T-helper 1 cell treated with Interleukin-12 subunit alpha and Interleukin-12 subunit beta and Interleukin-4 antibody, amounts not matched to agents 30 ng/mL and 1 ng/mL, for 36 hours (primary cell): ENCODE results near the gene POLN. TPM values are rescaled to one million over a fixed set of nuclear protein-coding genes. Genes with fewer than 3 reads are reported as not detected.

Experiments
- intact Hi-C: fragments of 100-400 bp; cut with micrococcal nuclease; formaldehyde crosslinking; loops from one replicate; pipeline ENCODE4 v1.15.1; 2024
- total RNA-seq: library from RNA; stranded (reverse); gene quantifications from 2 replicates; pipeline ENCODE4 v1.2.3, GENCODE V29; 2022

The POLN gene
- total RNA-seq, 1 donor from 2014 or later, result 9.4 TPM

DNA sequence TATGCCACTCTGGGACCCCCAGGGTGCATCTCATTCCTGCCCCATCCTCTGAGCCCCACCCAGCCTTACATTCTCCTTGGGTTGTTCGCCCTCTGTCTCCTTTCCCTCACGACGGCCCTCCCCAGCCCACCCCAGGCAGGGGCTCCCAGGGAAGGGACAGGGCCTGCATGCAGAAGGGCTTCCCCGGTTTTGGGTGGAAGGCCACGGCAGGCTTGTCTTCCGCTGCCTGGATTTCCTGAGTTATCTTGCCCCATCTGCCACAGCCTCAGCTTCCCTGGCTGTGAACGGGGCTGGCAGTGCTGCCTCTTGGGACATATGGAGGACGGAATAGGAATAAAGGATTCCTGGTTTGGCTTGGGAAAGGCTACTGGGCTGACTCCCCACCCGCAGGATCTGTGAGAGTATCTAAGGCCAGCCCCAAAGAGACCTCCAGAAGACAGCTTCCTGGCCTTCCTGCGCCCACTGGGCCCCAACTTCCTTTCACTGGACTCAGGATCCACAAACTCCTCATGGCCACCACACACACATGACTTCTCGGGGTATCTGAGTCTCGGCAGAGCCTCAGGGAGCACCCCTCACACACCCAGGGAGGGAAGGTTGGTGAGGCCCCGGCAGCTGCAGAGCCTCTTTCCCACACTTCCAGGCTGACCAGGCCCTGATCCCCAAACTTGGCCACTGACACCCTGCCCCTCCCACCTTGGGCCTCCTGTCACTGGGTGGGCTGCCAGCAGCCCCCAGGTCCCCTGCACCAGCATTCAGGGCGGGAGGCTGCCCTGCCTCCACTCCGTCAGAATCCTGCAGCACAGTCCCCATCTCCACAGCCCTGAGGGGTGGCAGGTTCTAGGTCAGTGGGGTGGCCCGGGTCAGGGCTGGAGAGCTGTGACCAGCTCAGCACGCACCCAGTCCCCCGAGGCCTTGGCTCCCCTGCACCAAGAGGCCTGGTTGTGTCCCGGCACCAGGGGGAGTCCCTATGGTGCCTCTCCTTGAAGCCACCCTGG lies 23.5 kb upstream of the POLN start:
- intact Hi-C loops, result no loop called here

DNA sequence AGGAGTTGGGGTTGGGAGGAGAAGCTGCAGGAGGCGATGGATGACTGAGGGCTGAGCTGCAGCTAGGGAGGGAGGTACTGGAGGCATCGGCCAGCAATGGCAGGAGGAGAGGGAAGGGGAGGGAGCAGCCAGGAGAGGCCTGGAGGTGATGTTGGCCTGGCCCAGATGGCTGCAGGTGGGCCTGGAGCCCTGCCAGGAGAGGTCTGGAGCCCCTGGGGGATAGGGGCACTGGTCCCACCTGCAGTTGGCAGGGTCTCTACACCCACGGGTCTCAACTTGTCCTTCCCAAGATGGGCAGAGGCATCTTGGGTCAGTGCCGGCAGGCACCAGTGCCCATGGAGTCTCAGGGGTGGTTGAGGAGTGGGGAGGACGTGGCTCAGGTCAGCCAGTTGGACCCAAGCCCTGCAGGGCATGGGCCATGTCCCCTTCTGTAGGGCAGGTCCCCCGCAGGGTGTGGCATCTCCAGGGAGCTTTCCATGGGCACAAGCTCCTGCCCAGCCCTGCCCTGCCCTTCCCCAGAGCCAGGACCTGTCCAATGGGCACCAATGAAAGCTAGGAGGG lies 22.6 kb upstream of the POLN start:
- intact Hi-C loops, result no loop called here

DNA sequence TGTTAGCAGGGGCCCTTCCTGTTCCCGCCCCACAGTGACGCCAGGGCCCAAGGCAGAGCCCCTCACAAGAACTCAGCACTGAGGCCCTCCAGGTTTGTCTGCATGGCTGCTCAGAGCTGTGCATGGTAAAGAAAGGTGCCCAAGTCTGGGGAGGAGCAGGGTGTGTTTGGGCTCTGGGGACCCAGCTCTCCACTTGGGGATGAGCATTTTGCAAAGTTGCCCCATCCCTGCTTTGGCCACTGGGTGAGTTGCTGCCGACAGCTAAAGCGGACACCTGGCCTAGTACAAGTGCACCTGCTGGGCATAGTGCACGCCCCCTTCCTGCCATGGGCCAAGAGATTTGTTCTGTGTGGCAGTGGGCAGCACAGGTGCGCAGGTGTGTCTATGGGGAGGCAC lies 22.0 kb upstream of the POLN start:
- intact Hi-C loops, result loop anchor here (2.0 kb wide), 3 partner anchors 27 to 551 kb away; partner anchors contain the start of genes NELFA and SLBP

DNA sequence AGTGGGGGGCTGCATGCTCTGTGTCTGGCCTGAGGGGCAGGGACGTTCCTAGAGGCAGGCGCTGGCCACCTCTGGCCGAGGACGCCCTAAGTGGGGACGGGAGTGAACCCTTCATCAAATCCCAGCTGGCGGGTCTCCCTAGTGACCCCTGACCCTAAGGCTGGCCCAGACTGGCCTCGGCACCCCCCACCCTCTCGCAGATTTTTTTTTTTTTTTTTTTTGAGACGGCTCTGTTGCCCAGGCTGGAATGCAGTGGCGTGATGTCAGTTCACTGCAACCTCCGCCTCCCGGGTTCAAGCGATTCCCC lies 21.0 kb upstream of the POLN start:
- intact Hi-C loops, result loop anchor here (1.0 to 2.0 kb wide), 14 partner anchors 19 to 811 kb away; partner anchors contain the start of genes CFAP99, FAM193A, GRK4 and HAUS3

DNA sequence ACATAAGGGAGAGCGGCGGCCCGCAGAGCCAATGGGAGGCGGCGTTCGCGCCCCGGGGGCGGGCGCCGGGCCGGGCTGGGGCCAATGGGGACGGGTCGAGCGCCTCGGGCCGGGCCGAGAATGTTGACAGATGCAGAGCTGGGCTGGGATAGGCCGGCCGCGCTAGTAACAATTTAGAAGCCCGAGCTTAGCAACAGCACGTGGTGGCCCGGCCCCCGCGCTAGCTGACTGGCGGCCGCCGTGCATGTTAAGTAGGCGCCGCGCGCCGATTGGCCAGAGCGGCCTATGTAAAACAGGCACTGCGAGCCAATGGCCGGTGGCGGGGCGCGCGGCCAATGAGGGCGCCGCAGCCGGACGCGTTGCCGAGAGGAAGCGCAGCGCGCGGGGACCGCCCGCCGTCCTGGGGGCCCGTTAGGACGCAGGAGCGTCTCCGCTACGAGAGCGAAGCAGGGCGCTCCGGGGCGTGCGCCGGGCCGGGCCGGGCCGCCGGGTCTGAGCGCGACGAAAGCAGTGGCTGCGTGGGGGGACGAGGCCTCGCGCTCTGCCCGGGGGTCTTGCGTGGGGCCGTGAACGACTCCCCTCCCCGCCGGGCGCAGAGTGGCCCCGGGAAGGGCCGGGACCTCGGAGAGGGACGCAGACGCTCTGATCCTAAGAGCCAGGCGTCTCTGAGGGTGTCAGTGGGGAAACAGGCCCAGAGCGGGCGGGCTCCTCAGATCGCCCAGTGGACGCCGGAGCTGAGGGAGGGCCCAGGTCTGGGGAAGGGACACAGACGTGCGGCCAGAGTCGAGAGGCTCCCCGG lies 20.4 kb upstream of the POLN start:
- intact Hi-C loops, result loop anchor here (1.0 to 2.0 kb wide), 14 partner anchors 20 to 812 kb away; partner anchors contain the start of genes CFAP99, FAM193A, GRK4 and HAUS3

DNA sequence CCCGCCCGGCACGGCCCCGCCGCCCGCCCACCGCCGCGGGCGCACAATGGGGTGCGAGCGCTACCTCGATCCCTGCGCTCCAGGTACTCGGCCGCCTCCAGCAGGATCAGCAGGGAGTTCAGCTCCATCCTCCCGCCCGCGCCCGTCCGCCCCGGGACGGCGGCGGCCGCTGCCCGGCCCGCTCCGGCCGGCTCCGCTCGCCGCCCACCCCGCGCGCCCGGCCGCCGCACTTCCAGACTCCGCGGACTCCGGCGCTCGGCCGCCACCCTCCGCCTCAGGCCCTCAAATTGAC lies 19.9 kb upstream of the POLN start, which contains the start of gene MXD4:
Gene MXD4, minus strand, starts transcription at position 257 of the 292 bp plus-strand sequence. Its CDS starts 129 bp downstream, at position 128.
- intact Hi-C loops, result loop anchor here (1.0 to 2.0 kb wide), 14 partner anchors 19 to 813 kb away; partner anchors contain the start of genes CFAP99, FAM193A, GRK4 and HAUS3

DNA sequence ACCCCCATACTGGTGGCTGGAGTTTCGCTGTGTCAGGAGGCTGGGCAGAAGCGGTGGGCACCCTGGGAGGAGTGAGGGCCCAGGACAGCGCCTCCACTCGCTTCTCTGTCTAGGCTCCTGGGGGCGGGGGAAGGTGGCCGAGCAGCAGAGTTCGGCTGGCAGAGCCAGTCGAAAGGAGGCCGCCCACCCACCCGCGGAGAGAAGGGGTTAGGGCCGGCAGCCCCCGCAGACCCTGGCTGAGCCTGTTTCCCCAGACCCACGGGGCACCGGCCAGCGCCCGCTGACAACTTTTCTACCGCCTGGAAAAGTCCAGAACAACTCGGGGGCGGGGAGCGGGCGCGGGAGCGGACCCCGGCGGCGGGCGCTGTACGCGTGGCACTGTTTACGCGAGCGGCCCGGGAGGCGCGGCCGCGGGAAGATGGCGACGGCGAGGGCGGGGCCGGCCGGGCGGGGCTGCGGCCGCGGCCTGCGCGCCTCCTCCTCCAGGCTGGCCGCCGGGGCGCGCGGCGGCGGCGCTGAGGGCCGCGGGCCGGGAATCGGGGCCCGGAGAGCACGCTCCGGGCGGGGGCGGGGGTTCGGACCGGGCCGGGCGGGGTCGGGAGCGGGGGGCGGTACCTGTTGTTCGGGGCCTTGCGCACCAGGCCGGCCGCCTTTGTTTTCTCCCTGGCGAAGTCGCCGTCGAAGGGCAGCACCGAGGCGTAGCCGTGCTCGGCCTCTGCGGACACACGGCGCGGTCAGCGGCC lies 19.4 kb upstream of the POLN start:
- intact Hi-C loops, result no loop called here

DNA sequence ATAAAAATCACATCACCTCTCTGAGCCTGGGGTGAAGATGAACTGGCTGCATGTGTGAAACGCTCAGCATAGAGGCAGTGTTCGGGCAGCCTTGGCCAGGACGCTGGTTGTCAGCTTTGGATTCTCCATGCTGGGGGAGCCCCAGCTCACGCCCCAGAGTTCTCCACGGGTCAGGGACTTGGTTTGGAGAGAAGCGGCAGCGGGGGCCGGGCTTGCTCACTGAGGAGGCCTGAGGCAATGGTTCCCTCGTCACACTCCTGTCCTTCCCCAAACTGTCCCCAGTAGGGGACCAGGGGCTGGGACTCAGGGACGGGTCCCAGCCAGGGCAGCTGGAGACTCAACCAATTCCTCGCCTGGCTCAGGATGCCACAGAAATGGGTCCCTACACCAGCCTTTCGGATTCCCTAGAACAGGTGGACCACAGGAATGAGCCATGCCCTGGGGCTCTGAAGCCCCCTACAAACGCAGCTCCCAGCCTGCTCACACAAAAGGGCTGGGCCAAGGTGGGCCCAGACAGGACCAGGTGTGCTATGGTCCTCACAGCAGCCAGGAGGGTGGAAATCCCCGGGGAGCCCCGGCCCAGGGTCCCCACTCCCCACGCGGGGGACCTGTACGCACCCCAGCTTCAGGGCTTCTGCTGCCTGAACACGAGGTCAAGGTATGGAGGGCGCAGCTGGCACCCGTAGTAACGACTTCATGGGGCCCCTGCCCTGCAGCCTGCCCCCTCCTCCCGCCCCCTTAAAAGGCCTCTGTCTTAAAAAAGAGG lies 18.6 kb upstream of the POLN start:
- intact Hi-C loops, result no loop called here

DNA sequence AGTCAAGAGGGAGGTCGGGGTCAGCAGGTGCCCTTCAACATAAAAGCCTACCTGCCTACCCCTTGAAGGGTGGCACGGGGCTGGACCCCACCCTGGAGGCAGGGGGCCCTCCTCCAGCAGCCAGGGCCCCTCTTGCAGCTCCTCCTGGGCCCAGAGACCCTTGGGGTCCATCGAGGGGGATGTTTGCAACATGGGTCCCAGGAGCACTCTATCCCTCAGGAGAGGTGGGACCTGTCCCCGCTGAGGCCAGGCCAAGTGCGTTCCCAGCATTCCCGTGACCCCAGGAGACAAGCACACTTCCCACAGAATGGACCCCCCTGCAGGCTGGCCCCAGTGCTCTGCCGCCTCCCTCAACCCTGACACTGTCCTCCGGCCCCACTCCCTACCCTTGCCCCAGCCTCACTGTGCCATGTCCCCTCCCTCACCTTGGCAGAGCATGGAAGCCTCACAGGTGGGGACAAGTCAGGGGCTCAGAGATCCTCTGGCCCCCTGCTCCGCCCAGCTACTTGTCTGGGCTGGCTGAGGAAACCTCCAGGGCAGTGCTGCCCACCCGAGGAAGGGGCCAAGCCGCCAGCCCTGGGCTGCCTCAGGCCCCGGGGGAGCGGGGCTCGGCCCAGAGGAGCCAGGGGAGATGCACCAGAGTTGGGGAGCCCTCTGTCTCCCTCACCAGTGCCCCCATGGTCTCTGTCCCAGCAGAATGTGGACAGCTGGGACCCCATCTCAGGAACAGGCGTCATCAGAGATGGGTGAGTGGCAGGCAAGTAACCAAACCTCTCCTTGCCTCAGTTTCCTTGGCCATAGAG lies 17.8 kb upstream of the POLN start:
- intact Hi-C loops, result no loop called here

DNA sequence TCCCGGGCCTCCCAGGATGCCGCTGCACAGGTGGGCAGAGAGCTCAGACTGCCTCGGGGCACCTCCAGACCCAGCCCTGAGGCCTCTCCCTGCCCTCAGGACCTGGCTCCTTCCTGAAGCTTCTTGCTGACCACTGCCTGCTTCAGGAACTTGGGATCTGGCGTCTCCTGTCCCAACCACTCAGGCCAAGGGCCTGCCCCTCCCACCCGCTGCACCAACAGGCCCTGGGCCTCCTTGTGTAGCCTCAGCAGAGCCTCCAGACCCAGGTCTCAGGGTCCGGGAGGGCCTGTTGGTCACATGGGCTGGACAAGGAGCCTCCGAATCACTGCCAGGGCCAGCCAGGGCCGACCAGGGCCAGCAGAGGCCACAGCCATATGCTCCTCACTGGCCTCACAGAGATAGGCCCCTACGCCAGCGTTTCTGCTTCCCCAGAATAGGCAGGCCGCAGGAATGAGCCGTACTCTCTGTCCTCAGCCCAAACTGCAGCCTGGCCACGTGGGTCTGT lies 17.2 kb upstream of the POLN start:
- intact Hi-C loops, result no loop called here

DNA sequence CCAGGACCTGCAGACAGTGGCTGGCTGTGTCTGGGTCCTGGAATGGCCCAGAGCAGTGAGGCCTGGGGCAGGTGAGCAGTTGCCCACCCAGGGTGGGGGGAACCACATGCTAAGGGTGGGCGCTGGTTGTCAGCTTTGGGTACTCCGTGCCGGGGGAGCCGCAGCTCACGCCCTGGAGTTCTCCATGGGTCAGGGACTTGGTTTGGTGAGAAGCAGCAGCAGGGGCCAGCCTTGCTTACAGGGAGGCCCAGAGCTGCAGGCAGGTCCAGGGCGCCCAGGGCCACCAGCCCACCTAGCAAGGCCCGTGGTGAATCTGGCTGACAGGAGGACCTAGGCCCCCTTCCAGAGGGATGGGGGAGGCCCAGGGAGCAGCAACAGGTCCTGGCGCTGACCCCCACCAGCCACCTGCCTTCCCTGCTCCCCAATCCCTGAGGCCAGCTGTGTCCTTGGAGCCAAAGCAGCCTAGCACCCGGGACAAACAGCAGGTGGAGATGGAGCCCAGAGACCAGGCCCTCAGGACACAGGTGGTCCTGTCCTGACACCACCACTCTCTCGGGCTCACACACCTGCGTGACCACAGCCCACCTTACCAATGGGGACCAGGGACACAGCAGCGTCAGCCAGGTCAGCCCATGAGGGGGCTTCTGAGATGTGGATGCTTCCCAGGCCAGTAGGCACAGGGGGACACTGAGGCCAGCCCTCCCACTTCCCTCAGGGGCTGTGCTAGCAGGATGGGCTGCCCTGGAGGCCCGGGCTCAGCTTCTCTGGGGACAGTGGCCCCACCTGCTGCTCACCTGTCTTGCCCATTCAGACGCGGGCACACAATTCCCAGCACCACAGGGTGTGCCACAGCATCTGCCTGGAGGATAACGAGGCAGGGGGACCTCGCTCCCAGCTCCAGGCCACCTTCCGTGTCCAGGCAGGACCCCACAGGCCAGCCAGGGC lies 16.4 kb upstream of the POLN start:
- intact Hi-C loops, result no loop called here

DNA sequence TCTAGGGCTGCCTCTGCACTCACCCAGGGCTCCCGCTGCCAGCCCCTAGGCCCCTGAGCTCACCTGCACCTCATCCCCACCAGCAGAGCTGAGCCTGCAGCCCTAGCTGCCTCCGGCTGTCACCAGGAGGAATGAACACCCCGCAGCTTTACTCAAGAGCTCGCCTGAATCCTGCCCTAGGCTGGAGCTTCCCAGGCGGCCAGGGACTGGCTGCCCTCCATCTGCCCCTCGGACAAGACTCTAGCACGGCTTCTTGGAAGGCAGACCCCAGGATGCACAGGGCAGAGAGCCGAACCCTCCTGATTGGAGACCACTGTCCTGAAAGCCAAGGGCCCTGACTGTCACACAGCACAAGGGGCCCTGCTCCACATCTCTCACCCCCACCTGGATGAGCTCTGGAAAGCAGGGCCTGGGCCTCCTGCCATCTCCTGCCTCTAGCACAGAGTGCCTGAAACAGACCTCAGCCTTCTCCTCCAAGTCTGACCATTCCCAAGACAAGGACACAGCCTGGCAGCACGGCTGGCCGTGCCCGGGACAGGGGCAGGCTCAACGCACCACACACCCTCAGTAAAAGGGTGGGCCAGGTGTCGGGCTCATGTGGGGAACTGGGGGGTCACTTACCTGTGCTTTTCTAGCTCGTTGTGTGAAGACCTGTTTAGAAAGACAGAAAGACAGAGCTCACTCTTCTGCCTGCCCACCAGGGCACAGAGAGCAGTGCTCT lies 15.6 kb upstream of the POLN start:
- intact Hi-C loops, result no loop called here

DNA sequence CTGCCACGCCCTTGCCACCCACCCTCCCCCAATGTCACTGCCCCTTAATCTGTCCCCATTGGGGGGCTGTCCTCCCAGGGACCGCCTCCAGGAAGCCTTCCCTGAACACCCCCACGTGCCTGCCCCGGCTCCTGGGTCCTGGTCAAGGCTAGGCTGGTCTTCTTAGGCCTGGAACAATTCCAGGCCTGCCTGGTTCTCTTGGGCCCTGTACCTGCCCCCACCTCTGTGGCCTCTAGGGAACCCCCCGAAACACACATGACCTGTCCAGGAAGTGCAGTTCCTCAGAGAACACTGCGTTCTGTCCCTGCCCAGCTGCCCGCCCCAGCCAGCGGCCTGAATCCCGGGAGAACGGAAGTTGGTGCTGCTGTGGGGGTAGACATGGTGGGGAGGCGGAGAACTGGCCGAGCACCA lies 14.9 kb upstream of the POLN start:
- intact Hi-C loops, result no loop called here

DNA sequence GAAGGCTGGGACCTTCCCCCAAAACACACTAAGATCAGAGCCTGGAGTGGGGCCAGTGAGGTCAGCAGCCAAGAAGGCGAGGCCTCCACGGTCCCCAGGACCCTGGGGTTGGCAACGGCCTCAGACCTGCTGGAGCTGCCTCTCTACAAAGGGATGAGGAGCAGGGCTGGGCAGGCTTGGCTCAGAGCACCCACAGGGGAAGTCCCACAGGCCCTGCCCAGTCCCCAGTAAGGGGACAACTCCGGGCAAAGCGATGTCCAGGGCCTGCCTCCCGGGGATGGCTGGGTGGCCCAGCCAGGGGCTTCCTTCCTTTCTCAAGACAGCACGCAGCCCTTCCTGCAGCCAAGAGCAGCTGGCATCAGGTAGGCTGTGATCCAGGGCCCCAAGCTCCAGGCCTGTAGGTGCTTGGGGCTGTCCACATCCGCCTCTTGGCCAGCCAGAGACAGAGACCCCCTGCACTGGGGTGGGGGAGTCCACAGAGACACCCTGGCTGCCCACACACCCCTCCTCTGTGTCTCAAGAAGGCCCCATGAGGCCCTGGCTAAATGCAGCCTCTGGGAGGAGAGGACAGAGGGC lies 14.3 kb upstream of the POLN start:
- intact Hi-C loops, result no loop called here

DNA sequence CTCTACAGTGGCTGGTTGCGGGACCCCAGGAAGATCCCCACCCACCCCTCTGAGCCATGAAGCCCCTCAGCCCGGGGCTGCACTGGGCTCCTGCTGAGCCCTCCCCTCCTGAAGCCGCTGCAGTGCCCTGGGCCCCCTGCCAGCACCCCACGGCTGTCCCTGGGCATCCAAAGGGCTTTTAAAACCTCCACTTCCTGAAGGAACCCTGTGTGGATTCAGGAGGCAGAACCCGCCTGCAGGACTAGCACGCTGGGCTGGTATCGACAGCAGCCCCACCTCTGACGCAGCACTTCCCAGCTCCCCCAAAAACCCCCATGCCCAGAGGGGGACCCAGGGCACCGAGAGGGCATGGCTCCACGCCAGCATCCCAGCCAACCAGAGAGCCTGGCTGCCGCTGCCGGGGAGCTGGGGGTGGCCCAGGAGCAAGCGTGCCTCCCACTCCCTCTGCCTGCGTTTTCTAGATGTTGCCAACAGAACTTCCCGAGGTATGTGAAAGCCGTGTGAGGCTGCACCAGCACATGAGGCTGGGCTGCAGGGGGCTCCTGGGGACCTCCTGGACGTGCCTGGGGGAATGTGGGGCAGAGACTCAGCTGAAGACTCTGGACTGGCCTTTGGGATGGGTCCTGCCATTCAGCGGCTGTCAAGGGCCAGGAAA lies 13.7 kb upstream of the POLN start:
- intact Hi-C loops, result no loop called here

DNA sequence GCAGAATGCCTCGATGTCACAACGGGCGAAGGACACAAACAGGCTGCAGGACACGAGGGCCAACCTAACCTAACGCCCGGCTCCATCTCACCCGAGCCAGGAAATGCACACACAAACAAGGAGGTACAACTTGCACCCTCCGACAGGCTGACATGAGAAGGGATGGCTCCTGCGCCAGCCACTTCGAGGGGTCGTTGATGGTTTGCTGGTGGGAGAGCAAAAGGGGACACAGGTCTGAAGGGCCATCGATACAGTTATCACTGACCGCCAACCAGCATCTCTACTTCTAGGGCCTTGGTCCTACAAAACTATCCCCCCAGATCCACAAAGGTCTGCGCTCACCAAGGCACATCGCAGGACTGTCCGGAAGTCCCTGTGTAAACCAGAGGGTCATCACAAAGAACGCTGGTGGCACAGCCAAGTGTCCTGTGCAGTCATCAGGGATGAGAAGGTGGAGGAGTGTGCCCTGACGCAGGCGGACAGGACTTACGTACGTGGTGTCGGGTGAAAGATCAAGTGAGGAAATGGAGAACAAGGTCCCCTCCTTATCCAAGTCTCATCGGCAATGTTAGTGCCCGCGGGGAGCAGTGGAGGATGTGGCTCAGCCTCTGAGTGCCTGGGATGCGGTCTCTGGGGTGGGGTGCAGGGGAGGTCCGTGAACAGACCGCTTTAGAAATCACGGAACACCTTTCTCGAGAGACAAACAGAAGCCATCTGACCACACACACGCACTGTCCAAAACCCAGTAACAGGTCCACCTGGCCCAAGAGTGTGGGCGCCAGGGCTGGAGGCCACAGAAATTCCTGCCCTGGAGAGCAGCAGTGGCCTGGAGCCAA lies 13.0 kb upstream of the POLN start:
- intact Hi-C loops, result no loop called here
